ENCODE data around the gene DUSP23.

DNA sequence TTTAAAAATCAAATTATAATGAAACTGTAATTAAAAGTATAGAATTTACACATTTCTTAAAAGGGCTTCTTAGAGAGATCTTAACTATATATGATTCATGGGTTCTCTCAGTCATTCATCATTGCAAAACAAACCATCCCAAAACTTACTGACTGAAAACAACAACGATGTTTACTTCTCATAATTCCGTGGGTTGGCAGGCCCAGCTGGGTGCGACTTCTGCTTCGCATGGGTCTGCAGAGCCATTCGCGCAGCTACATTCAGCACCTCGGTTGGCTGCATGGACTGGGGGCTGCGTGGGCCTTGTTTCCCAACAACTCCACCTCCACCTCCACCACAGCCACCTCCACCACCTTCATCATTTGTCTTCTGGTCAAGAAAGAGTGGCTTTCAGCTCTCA lies 50.0 kb downstream of the DUSP23 start:
- TF ChIP-seq, protein P1, sequence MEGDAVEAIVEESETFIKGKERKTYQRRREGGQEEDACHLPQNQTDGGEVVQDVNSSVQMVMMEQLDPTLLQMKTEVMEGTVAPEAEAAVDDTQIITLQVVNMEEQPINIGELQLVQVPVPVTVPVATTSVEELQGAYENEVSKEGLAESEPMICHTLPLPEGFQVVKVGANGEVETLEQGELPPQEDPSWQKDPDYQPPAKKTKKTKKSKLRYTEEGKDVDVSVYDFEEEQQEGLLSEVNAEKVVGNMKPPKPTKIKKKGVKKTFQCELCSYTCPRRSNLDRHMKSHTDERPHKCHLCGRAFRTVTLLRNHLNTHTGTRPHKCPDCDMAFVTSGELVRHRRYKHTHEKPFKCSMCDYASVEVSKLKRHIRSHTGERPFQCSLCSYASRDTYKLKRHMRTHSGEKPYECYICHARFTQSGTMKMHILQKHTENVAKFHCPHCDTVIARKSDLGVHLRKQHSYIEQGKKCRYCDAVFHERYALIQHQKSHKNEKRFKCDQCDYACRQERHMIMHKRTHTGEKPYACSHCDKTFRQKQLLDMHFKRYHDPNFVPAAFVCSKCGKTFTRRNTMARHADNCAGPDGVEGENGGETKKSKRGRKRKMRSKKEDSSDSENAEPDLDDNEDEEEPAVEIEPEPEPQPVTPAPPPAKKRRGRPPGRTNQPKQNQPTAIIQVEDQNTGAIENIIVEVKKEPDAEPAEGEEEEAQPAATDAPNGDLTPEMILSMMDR (IDR thresholded peaks at IDR 0.05 in 2 of 3, conservative IDR thresholded peaks at IDR 0.05 in 1 of 3; ENCODE audit: borderline replicate concordance in 1 of 3, insufficient read depth in 1 of 3, low read depth in 2 of 3, low read length in 2 of 3): no peak
- TF ChIP-seq POLR2AphosphoS5 (IDR thresholded peaks at IDR 0.05; ENCODE audit: low read depth, low read length) (no peak), EZH2phosphoT487 (IDR thresholded peaks at IDR 0.05; ENCODE audit: borderline replicate concordance) (no peak), SRF (IDR thresholded peaks at IDR 0.05; ENCODE audit: low read depth) (no peak), SIN3A (IDR thresholded peaks at IDR 0.05; ENCODE audit: low read depth) (no peak), FOSL1 (IDR thresholded peaks at IDR 0.05; ENCODE audit: low read depth) (no peak), TCF7L2 (IDR thresholded peaks at IDR 0.05; ENCODE audit: borderline replicate concordance, extremely low read depth, insufficient read depth, insufficient read length) (no peak), ELF1 (IDR thresholded peaks at IDR 0.05; ENCODE audit: borderline replicate concordance, low read depth) (no peak), ZFX (IDR thresholded peaks at IDR 0.05) (no peak), EZH2 (IDR thresholded peaks at IDR 0.05) (no peak)
- TF ChIP-seq, protein P2, sequence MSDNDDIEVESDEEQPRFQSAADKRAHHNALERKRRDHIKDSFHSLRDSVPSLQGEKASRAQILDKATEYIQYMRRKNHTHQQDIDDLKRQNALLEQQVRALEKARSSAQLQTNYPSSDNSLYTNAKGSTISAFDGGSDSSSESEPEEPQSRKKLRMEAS (IDR thresholded peaks at IDR 0.05): no peak
- TF ChIP-seq, protein P3, sequence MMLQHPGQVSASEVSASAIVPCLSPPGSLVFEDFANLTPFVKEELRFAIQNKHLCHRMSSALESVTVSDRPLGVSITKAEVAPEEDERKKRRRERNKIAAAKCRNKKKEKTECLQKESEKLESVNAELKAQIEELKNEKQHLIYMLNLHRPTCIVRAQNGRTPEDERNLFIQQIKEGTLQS (IDR thresholded peaks at IDR 0.05): no peak
